Measurements from ENCODE around the gene ALDH3B2.
"Not testable (repeated sequence)": the region's sequence is repeated elsewhere in the genome, so short reads cannot be mapped to it uniquely, and the experiment has no call there.

The ALDH3B2 gene

DNA sequence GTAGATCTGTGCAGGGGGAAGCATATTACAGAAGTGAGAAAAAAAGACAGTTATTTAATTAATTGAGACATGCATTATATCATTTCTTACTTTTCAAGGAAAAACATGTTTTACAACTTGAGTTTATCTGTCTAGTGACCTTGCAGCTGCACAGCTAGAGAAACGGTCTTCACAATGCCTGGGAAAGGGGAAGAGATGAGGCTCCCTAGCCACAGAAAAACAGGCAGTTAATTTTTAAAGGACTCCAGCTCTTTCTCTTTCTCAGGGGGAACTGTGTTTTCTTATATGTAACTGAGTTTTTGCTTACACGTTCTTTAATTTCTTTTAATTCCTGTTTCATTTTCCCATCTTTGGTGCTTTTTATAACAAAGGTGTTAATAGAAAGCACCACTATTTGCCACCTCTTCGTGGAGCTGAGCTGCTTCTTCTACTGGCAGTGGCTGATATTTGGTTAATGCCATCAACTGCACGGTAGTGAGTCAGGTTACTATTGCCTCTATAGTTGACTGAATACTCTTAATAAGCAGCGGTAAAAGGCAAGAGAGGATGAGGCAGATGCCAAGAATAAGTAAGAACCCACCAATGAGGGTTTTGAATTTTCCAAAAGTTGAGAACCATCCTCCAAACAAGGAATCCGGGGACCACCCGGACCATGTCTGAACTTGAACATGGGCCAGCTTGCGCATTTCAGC is 11.4 kb upstream of the ALDH3B2 start:
- DNase-seq (ENCODE audit: low spot score) = not testable (repeated sequence)

DNA sequence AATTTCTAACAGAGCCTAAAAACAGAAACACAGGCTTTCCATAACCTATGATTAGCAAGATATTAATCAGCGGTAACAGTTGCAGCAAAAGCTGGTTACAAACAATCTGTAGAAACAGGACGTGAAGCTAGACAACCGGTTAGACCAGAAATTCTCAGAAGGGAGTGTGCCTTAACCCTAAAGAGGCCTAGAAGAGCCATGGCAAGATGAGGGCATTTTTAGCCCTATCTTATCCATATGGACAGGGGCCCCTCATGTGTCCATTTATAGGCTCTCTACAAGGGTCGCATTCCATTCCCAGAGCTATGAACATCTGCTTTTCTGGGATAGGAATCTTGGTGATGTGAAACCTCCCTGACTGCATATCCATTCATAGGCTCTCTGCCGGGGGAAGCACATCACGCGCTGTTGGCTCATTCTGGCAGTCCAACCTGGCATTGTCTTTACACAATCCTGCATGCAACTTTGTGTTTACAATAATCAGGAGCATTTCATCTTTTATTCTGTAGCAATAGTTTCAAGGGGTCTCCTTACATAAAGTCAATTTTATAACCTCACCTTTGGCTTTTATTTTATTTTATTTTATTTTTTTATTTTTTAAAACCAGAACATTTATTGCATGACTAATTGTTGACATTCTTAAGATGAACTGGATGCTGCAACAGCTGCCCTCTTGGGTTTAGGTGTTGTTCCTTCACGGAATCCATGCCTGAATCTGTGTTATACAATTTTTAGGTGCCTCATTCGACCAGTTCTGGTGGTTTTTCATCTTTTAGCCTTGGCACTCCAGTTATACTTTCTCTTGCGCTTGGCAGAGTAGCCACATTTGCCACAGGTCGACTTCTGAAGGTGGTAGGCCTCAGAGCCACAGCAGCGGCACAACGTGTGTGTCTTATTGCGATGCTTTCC is 8.0 kb upstream of the ALDH3B2 start:
- DNase-seq (ENCODE audit: low spot score) = not testable (repeated sequence)

DNA sequence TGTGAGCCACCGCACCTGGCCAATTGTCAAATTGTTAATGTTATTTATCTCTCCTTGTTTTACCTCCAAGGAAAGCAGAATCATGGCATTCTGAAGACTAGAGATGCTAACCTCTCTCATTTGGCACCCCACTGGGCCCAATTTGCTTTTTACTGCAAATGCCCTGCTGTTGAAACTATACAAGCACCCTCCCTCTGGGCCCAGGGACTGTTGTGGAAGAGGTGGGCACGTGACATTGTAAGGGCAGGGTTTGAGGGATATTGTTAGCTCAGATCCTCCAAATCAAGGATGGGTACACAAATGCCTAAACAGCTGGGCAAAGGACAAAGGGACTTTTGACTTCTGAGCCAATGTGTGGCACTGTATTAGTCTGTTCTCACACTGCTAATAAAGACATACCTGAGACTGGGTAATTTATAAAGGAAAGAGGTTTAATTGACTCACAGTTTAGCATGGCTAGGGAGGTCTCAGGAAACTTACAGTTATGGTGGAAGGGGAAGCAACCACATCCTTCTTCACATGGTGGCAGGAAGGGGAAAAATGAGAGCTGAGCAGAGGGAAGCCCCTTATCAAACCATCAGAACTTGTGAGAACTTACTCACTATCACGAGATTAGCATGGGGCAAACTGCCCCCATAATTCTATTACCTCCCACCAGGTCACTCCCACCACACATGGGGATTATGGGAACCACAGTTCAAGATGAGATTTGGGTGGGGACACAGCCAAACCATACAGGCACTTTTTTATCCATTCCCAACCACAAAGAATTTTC is 6.5 kb upstream of the ALDH3B2 start:
- no peak for DNase-seq (ENCODE audit: low spot score)

DNA sequence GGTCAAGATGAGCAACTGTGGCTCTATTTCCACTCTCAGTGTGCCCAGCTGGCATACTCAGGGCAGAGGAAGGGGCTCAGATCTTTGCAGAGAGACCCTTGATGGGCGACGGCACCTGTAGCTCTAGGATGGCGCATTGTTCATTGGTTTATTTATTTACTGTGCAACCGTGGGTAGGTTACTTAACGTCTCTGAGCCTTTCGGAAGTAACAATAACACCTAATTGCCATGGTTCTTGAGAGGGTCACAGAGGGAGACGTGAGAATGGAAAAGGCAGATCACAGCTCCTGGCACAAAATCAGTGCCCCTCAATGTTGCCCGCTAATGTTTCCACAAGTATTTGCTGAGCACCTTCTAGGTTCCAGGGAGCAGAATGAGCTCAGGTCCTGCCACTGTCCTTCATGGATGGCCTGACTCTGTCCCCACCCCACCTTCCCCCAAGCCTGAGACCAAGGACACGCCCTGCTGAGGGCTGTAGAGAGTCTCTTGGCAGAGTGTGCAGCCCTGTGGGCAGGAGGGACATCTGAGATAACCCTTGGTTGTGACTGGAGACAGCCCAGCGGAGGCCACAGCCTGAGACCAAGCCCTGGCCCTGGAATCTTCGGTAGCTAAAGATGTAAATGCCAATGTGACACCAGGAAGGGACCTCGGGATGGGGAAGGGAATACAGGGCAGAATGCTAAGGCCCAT is 780 bp upstream of the ALDH3B2 start:
- DNase-seq (ENCODE audit: low spot score) = no peak

DNA sequence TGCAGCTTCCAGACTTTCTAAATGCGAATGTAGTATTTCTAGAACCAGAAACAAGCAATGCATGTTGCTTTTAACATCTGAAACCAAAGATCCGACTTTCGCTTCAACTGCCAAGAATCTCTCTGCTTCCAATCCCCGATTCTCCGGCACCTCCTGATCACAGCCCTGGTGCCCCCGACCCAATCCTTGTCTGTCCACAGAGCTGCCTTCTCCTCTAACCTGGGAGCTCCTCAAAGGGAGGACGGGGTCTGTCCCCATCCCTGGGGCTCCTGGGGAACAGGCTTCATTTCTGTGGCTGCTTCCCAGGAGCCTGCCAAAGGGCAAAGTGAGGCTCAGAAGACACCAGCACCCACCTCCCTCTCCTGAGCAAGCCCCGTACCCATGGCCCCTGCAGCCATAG is 521 bp downstream of the ALDH3B2 start:
- DNase-seq (ENCODE audit: low spot score) = no peak

DNA sequence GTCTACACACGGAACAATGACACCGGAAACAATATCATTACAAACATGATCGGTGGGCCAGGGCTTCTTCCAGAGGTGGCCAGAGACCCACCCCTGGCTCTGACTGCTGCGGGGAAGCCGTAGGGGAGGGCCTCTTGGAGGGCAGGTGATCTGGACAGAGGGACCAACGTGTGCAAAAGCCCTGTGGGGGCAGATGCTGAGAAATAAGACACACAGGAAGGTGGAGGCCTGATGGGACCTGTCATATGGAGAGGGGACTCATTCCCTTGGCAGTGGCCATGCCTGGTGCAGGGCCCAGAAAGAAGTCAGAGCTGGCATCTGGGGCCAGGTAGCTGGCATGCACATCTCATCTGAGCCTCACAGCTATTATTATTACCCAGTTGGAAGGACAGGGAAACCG is 1.1 kb downstream of the ALDH3B2 start:
- no peak for DNase-seq (ENCODE audit: low spot score)

DNA sequence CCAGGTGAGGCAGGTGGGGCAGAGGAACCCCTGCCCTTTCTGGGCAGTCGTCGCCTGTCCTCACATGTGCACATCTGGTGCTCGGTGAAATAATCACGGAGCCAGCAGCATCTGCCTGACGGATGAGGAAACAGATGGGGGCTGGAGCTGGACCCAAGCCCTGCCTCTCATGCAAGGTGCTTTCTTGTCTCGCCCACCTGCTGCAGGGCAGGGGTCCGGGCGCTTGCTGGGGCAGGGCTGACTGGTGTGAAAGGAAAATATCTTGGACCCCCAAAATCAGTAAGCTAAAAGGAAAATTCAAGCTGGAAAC is 3.3 kb downstream of the ALDH3B2 start:
- DNase-seq (ENCODE audit: low spot score) = peak; percentile 49

DNA sequence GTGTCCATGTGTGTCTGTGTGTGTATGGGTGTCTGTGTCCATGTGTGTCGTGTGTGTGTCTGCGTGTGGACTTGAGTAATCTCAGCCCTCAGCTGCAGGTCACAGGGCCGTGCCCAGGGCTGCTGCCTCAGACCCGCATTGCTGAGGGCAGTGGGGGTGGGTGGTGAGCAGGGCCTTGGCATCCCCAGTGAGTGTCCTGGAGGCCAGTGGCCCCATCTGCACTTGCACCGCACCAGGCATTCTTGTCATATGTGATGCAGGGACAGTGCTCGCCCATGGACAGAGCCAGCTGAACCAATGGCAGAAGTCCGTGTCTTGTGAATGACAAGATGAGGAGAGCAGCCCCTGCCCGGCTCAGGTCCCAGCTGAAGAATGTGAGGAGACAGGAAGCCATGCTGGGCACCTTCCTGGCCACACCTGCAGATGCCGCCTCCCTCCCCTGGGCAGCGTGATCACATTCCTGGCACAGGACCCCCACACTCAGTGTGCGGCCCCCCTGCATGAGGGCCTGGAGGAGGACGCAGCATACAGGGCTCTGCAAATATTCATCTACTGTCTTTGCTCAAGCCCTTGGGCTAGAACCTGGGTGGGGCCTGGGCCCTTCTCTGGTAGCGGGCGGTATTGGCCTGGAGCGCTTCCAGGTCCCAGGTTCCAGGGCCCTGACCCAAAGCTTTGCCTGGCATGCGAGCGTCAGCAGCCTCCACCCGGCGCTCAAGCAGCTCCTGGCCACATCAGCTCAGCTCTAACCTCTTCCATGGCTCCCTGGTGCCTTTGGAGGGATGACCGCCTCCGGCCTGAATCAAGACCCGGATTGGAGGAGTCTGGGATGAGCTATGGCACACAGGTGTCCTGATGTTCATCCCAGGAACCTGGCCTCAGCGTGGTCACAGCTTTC is 3.9 kb downstream of the ALDH3B2 start:
- DNase-seq (ENCODE audit: low spot score) = peak; percentile 26

DNA sequence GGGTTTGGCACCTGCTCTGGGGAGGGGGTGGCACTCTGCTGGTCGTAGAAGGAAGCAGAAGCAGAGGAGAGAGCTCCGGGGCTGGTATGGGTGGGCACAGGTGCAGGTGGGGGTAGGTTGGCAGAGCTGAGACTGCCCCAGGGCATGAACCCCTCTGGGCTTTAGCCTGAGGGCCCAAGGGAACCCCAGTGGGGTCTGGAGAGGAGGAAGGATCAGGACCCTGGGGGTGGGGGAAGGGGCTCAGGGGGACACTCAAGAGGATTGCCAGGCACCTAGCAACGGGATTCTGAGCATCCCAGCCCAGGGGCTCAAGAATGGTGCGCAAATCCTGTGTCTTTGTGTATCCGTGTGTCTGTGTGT is 6.3 kb downstream of the ALDH3B2 start:
- DNase-seq (ENCODE audit: low spot score) = no peak

DNA sequence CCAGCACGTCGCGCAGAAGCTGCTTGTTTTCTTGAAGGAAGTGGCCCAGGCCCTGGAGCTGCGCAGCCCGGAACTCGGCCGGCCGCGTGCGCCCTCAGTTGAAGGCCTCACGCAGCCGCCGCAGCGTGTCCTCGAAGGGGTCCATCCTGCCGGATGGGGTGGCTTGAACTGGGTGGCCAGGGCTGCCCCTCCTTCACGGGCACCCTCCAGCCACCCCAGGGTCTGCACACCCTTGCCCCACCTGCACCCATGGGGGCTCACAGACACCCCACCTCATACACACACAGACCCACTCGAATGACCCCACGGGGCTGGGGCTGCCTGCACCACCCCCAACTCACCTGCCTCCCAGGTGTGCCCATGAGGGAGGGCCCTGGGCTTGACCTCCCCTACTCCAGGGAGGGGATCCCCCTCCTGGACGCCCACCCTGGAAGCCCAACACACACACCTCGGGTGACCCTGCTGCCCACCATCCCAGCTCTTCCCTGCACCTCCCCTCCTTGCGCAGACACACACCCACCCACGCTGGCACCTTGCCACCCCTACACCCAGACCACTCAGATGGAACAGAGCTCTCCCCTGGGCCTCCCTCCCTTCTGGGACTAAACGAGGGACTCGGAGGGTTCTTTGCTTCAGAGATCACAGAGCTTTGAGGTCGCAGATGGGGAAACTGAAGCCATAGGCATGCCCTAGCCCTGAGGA is 6.8 kb downstream of the ALDH3B2 start:
- peak; percentile 98 for DNase-seq (ENCODE audit: low spot score)

DNA sequence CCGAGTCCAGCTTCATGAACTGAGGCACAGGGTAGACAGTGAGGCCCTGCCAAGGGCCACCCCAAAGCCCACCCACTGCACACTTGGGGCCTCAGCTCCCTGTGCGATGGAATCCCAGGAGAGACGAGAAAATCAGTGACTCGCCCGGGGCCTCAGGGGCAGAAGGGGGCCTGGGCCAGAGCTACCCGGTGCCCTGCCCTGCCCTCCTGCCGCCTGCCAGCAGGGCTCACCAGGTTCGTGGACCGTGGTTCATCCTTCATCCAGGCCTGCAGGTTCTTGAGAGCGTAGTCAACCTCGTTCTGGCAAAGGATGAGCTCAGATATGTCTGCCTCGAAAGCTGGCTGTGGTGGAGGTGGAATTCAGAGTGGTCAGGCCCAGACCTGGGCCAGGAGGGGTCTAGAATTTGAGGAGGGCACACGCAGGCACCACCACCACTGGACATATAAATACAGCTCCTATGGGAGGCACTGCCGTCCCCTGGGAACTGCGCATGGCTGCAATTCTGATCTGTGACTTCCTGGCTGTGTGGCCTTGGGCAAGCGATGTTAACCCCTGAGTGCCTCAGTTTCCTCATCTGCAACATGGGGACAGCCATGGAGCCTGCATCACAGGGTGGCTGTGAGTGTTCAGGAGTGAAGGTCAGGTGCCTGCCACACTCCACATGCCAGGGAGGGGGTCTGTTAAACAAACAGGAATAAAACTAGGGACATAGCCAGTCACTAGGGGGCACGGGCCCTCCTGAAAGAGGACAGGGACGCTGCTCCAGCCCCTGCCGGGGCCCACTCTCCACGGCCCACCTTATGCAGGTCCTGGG is 7.5 kb downstream of the ALDH3B2 start:
- DNase-seq (ENCODE audit: low spot score) = peak; percentile 49

DNA sequence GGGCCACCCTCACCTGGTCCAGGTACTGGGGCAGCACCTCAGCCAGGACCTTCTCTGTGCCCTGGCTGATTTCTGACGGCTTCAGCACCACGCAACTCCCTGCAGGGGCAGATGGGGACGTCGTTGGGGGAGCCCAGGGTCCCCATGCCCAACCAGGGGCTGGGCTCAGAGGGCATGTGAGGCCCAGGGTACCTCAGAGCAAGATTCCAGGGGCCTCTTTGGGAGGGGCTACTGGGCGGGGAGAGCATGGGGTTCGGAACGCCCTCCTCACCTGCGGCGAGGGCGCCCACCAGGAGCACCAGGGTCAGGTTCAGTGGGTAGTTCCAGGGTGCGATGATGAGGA is 8.1 kb downstream of the ALDH3B2 start:
- DNase-seq (ENCODE audit: low spot score) = no peak

DNA sequence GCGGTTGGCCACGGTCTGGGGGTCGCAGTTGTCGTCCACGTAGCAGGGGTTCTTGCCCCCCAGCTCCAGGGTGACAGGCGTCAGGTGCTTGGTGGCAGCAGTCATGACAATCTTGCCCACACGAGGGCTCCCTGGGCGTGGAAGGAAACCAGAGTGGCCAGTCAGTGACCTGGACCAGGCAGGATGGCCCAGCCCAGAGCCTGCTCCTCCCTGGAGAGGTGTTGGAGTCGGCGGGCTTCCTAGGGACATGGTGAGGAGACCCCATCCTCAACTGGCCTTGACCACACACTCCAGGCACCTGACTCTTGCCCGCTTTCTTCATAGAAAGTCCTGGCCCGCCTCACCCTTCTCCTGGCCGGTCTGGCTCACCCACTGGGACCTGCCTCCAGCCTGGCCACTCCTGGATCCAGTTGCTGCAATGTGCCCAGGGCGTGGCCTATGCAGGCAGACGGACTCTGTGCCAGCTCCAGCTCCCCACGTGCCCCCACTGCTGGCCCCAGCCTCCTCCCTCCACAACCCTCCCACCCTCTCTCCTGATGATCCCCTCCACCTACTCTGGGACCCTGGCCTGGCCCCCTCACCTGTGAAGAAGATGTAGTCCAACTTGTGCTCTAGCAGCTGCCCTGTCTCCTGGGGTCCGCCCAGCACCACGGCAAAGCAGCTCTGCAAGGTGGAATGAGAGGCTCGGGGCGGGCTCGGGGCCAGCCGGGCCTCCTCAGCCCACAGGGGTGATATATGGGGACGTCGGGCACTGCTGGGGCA is 8.7 kb downstream of the ALDH3B2 start:
- DNase-seq (ENCODE audit: low spot score) = no peak

DNA sequence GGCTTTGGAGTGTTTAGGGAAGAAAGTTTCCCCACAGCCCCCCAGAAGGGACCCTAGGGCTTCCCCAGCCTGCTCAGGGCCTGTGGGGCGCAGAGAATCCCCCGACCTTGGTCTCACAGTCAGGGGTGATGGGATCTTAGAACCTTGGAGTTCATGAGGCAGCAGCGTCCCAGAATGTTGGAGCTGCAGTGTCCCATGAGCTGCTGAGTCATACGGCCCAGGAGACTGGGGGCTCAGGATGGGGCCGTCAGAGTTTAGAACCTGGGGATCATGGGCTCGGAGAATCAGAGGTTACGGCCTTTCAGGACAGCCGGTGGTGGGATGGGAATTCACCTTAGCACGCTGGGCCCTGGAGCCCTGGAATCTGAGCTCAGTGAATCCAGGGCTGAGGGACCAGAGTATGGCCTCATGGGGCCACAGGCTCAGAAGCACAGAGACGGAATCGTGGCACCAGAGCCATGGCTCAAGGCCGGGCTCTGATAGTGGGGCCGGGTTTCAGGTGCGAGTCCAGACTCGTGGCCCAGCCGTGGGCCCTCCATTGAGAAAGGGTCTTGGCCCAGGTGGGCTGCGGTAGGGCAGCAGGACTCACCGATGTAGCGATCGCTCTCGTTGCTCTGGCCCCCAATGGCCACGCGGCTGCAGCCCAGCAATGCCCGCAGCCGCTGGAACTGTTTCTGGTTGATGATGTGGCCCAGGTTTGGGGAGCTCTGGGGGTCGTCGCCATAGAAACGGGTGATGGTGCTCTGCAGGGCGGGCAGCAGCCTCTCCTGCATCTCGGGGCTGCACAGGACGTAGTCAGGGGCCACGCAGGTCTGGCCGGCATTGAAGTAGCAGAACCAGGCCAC is 9.5 kb downstream of the ALDH3B2 start:
- no peak for DNase-seq (ENCODE audit: low spot score)

DNA sequence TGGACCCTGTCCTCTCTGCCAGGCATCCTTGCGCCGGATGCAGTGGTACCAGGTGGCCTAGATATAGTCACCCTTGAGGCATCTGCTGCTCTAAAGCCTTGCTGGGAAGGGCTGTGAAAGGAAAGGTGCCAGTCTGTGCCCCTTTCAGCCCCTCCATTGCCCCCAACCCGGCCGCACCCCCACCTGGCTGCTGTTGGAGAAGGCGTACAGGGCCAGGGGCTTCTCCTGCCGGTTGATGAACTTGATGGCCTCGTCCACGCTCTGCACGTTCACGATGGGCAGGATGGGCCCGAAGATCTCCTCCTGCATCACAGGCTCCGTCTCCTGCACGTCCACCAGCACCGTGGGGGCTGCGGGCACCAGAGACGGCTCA is 10.2 kb downstream of the ALDH3B2 start:
- DNase-seq (ENCODE audit: low spot score) = no peak

DNA sequence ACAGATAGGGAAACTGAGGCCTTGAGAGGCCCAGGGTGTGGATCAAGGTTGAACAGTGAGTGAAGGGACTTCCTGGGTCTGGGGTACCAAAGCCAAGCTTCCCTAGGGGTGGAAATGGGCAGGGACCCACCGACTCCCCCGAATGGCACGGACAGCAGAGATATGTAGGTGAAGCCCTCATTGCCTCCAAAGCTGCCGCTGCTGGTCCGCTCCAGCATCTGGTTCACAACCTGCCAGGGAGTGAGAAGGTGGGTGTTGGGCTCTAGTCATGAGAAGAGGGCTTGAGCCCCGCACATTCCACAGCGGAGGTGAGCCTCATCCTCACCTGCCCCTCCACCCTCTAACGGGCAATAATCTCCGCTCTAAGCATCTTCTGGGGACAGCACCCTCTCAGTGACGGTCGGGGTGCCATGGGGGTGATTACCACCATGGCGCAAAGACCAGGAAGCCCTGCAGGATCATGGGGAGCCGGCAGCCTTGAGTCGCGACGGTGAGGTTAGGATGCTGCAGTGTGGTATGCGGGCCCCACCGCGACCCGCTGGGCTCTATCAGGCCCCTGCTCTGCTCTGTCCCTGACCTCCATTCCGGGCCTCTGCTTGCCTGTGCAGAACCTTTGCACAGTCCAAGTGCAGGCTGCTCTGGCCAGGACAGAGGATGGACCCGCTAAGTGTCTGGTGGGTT is 10.8 kb downstream of the ALDH3B2 start:
- no peak for DNase-seq (ENCODE audit: low spot score)

DNA sequence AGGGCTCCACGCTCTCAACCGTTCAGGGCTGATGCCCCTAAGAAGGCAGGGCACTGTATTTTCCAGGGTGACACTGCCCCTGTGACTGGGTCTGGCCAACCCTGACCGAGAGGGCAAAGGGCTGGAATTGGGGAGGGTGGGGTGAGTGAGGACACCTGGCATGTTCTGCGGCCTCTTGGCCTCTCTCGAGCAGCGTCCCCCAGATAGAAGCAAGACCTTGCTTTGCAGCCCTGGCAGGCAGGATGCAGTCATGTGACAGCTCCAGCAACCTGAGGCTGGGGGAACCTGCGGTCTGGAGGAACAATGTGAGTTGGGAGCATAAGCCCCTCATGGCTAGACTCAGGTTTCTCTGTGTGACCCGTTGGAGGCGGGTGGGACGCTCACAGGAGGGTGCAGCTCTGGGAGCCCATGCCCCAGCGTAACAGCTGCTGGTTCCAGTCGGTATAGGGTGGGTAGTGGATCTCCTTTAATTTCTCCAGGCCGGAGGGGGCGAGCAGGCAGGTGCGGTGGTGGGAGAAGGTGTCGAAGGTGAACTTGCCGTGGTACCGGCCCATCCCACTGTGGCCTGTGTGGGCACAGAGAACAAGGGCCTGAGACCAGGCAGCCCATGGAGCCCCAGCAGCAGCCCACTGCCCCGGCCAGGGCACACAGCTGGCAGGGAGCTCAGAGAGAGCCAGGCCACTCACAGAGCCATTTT is 11.4 kb downstream of the ALDH3B2 start:
- DNase-seq (ENCODE audit: low spot score) = no peak
